ENCODE results near the gene HLA-DOA.
A peak's percentile ranks its signal among the peaks of the same experiment; 100 is the strongest.

The HLA-DOA gene

DNA sequence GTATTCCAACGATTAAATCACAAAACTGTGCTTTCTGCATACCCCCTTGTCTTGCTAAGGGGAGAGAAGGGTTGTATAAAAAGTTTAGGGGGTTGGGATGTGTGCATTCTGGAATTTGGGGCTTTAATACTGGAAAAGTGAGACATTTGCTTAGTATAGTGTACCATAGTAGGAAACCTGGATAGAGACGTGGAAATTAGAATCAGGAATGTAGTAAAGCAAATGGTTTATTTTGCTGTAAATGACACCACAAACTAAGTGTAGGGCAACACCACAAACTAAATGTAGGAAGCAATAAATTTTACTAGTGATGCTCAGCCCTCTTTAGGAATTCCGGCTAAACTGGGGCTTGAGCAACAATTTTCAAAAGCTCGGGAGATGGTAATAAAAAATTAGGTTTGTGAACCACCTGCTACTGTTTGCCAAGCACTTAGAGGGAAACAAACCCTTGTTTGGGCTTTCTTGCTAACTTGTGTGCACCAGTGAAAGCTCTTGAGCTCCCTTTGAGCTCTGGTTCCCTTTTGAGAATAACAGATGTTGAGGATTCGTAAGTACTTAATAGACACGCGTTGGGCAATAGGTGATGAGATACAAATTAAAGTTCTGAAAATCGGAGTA, 27.2 kb downstream of the HLA-DOA start:
- peak overlapping the region; percentile 9 for H3K27ac ChIP-seq (ENCODE audit: poor library complexity, severe bottlenecking)
- TF ChIP-seq, protein P1, sequence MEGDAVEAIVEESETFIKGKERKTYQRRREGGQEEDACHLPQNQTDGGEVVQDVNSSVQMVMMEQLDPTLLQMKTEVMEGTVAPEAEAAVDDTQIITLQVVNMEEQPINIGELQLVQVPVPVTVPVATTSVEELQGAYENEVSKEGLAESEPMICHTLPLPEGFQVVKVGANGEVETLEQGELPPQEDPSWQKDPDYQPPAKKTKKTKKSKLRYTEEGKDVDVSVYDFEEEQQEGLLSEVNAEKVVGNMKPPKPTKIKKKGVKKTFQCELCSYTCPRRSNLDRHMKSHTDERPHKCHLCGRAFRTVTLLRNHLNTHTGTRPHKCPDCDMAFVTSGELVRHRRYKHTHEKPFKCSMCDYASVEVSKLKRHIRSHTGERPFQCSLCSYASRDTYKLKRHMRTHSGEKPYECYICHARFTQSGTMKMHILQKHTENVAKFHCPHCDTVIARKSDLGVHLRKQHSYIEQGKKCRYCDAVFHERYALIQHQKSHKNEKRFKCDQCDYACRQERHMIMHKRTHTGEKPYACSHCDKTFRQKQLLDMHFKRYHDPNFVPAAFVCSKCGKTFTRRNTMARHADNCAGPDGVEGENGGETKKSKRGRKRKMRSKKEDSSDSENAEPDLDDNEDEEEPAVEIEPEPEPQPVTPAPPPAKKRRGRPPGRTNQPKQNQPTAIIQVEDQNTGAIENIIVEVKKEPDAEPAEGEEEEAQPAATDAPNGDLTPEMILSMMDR (IDR thresholded peaks at IDR 0.05; ENCODE audit: poor library complexity, severe bottlenecking): no peak
- H3K36me3 ChIP-seq (ENCODE audit: low read depth): peaks cover 45% of the 10 kb centered on the region
- no peaks in the 10 kb centered on the region for H3K4me1 ChIP-seq (ENCODE audit: insufficient read depth, poor library complexity, severe bottlenecking)
- H3K4me3 ChIP-seq (ENCODE audit: severe bottlenecking): no peak overlapping the region
- H3K9me3 ChIP-seq (ENCODE audit: severe bottlenecking): no peaks in the 10 kb centered on the region
- DNase-seq (ENCODE audit: low spot score) (no peak), ATAC-seq (ENCODE audit: low read depth) (no peak; the same call in 2 of the 3 replicates)
- no peaks in the 10 kb centered on the region for H3K27me3 ChIP-seq (ENCODE audit: insufficient read depth, poor library complexity, severe bottlenecking)

DNA sequence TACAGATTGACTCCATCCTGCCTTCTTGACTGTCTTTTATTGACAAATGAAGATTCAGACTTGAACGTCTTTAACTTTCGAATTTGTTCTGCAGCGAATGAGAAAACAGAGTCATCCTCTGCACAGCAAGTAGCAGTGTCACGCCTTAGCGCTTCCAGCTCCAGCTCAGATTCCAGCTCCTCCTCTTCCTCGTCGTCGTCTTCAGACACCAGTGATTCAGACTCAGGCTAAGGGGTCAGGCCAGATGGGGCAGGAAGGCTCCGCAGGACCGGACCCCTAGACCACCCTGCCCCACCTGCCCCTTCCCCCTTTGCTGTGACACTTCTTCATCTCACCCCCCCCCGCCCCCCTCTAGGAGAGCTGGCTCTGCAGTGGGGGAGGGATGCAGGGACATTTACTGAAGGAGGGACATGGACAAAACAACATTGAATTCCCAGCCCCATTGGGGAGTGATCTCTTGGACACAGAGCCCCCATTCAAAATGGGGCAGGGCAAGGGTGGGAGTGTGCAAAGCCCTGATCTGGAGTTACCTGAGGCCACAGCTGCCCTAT, 28.8 kb downstream of the HLA-DOA start:
- no peaks in the 10 kb centered on the region for H3K4me1 ChIP-seq (ENCODE audit: insufficient read depth, poor library complexity, severe bottlenecking)
- no peak for DNase-seq (ENCODE audit: low spot score)
- TF ChIP-seq, protein P1 (IDR thresholded peaks at IDR 0.05; ENCODE audit: poor library complexity, severe bottlenecking): no peak
- no peaks in the 10 kb centered on the region for H3K9me3 ChIP-seq (ENCODE audit: severe bottlenecking)
- no peaks in the 10 kb centered on the region for H3K27me3 ChIP-seq (ENCODE audit: insufficient read depth, poor library complexity, severe bottlenecking)
- peaks cover 61% of the 10 kb centered on the region for H3K36me3 ChIP-seq (ENCODE audit: low read depth)
- ATAC-seq (ENCODE audit: low read depth): no peak
- no peak overlapping the region for H3K4me3 ChIP-seq (ENCODE audit: severe bottlenecking)
- H3K27ac ChIP-seq (ENCODE audit: poor library complexity, severe bottlenecking): no peak overlapping the region

DNA sequence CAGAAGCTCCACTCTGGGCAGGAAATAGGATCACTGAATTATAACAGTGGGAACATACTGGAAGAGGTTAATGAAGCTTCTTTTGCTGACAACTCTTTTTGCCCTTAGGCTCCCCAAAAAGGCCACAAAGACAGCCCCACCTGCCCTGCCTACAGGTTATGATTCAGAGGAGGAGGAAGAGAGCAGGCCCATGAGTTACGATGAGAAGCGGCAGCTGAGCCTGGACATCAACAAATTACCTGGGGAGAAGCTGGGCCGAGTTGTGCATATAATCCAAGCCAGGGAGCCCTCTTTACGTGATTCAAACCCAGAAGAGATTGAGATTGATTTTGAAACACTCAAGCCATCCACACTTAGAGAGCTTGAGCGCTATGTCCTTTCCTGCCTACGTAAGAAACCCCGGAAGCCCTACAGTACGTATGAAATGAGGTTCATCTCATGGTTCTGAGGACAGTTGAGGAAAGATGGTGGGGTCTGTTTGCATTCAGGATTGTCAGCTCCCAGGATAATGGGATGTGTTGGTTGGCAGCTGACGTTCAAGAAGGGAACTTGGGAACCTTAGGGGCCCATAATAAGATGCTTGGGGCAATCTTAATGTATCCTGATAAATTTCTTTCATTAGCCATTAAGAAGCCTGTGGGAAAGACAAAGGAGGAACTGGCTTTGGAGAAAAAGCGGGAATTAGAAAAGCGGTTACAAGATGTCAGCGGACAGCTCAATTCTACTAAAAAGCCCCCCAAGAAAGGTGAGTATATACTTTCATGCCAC, 29.5 kb downstream of the HLA-DOA start:
- TF ChIP-seq, protein P1 (IDR thresholded peaks at IDR 0.05; ENCODE audit: poor library complexity, severe bottlenecking): no peak
- no peaks in the 10 kb centered on the region for H3K4me1 ChIP-seq (ENCODE audit: insufficient read depth, poor library complexity, severe bottlenecking)
- DNase-seq (ENCODE audit: low spot score) (no peak), ATAC-seq (ENCODE audit: low read depth) (no peak)
- no peak overlapping the region for H3K4me3 ChIP-seq (ENCODE audit: severe bottlenecking)
- no peak overlapping the region for H3K27ac ChIP-seq (ENCODE audit: poor library complexity, severe bottlenecking)
- H3K9me3 ChIP-seq (ENCODE audit: severe bottlenecking): no peaks in the 10 kb centered on the region
- no peaks in the 10 kb centered on the region for H3K27me3 ChIP-seq (ENCODE audit: insufficient read depth, poor library complexity, severe bottlenecking)
- H3K36me3 ChIP-seq (ENCODE audit: low read depth): peaks cover 68% of the 10 kb centered on the region

DNA sequence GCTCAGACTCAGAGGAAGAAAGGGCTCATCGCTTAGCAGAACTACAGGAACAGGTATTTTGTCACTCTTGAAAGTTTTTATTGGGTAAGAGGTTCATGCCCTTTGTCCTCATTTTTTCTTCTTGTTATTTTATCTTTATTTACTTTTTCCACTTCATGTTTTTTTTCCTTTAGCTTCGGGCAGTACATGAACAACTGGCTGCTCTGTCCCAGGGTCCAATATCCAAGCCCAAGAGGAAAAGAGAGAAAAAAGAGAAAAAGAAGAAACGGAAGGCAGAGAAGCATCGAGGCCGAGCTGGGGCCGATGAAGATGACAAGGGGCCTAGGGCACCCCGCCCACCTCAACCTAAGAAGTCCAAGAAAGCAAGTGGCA, 31.5 kb downstream of the HLA-DOA start:
- Histone ChIP-seq H3K27ac (ENCODE audit: poor library complexity, severe bottlenecking) (no peak overlapping the region), H3K36me3 (ENCODE audit: low read depth) (peaks cover 88% of the 10 kb centered on the region), H3K4me3 (ENCODE audit: severe bottlenecking) (no peak overlapping the region), H3K9me3 (ENCODE audit: severe bottlenecking) (no peaks in the 10 kb centered on the region), H3K27me3 (ENCODE audit: insufficient read depth, poor library complexity, severe bottlenecking) (no peaks in the 10 kb centered on the region), H3K4me1 (ENCODE audit: insufficient read depth, poor library complexity, severe bottlenecking) (no peaks in the 10 kb centered on the region)
- TF ChIP-seq, protein P1 (IDR thresholded peaks at IDR 0.05; ENCODE audit: poor library complexity, severe bottlenecking): no peak
- no peak for DNase-seq (ENCODE audit: low spot score)
- no peak for ATAC-seq (ENCODE audit: low read depth)
